COLO829 (cell line): ENCODE results near the gene CHKA.

ENCODE experiments used
- DNase-seq: peaks from one replicate; pipeline ENCODE4 v3.0.0; 2012; ENCODE audit warnings: low spot score

CHKA gene

GRCh38 chr11:68121067-68121899 is at the start of gene CHKA:
TSS of gene CHKA (minus strand) at chr11:68121388. CDS start at chr11:68121177, 211 bp downstream.
- DNase-seq, result peak; percentile 80

GRCh38 chr11:68169442-68169841 is 48.3 kb upstream of the CHKA start:
- no peak for DNase-seq

- no peak for DNase-seq
Observed at GRCh38 chr11:68168694-68169093, 47.5 kb upstream of the CHKA start.

GRCh38 chr11:68167474-68167873 is 46.3 kb upstream of the CHKA start:
- DNase-seq, result no peak

- no peak for DNase-seq
Observed at GRCh38 chr11:68166969-68167368, 45.8 kb upstream of the CHKA start.

GRCh38 chr11:68165601-68166000 is 44.4 kb upstream of the CHKA start:
- DNase-seq, result no peak

- DNase-seq, result no peak
Observed at GRCh38 chr11:68164437-68164836, 43.2 kb upstream of the CHKA start.

GRCh38 chr11:68163691-68164090 is 42.5 kb upstream of the CHKA start:
- DNase-seq, result no peak

- no peak for DNase-seq
Observed at GRCh38 chr11:68160100-68160695, 39.0 kb upstream of the CHKA start.

GRCh38 chr11:68159665-68160064 is 38.5 kb upstream of the CHKA start:
- DNase-seq, result no peak

- DNase-seq, result no peak
Observed at GRCh38 chr11:68159161-68159560, 38.0 kb upstream of the CHKA start.

- no peak for DNase-seq
Observed at GRCh38 chr11:68158580-68158979, 37.4 kb upstream of the CHKA start.

GRCh38 chr11:68153742-68154141 is 32.6 kb upstream of the CHKA start:
- no peak for DNase-seq

- DNase-seq, result no peak
Observed at GRCh38 chr11:68150037-68150436, 28.8 kb upstream of the CHKA start.

GRCh38 chr11:68149417-68149816 is 28.2 kb upstream of the CHKA start:
- no peak for DNase-seq

- DNase-seq, result no peak
Observed at GRCh38 chr11:68148879-68149278, 27.7 kb upstream of the CHKA start.

- no peak for DNase-seq
Observed at GRCh38 chr11:68148071-68148805, 27.1 kb upstream of the CHKA start.

GRCh38 chr11:68146704-68147474 is 25.7 kb upstream of the CHKA start:
- DNase-seq, result peak; percentile 36

- DNase-seq, result no peak
Observed at GRCh38 chr11:68146010-68146540, 24.9 kb upstream of the CHKA start.

GRCh38 chr11:68145120-68145866 is 24.1 kb upstream of the CHKA start:
- no peak for DNase-seq

GRCh38 chr11:68143310-68143689 is 22.1 kb upstream of the CHKA start:
- DNase-seq, result no peak
